ENCODE data around the gene CCDC81. TPM values are rescaled to one million over a fixed set of nuclear protein-coding genes. Genes with fewer than 3 reads are reported as not detected.

Gene CCDC81
- total RNA-seq, 1 experiment from 2014 or later: 0.49 TPM

DNA sequence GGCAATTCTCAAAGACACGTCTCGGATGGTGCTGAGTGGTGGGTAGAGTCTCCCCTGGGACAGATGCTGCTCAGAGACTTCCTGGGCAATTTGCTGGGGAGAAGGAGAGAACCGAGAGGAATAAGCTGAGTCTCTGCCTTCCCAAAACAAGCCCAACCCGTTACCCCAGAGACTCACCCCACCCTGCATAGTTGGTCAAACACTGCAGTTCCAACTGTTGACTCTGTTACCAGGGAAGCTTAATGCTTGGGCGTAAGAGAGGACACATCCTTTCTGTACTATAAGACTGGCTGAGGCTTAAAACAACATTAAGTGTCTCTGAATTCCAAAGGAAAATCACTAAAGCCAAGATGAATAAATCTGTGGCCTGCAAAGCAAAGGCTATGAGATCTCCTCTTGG is 68.1 kb downstream of the CCDC81 start:
- no peak for TF ChIP-seq SIN3A (IDR thresholded peaks at IDR 0.05; ENCODE audit: borderline replicate concordance, insufficient read depth, low read depth, low read length)
- BruUV-seq (replicated peaks): no TSS peak
- Histone ChIP-seq H3K36me3 (ENCODE audit: control insufficient read depth, insufficient read depth, low read length) (no peaks in the 10 kb centered on the region), H3K27me3 (ENCODE audit: control insufficient read depth, insufficient read depth, low read length) (no peaks in the 10 kb centered on the region), H3K27ac (ENCODE audit: low read length) (no peak overlapping the region), H3K4me1 (ENCODE audit: control insufficient read depth, insufficient read depth, low read length) (no peaks in the 10 kb centered on the region), H3K4me3 (ENCODE audit: low read depth in 2 of 2, low read length in 2 of 2) (no peak overlapping the region), H3K9me3 (ENCODE audit: control insufficient read depth, insufficient read depth, low read depth, low read length) (no peaks in the 10 kb centered on the region)
- ChIA-PET CTCF (no interaction called here), POLR2A (no interaction called here)
- DNase-seq (ENCODE audit: low read depth, low spot score) (no peak), ATAC-seq (no peak)
- intact Hi-C loops (cut with micrococcal nuclease; ENCODE audit: unreplicated experiment) (no loop called here), in situ Hi-C loops (cut with HindIII; ENCODE audit: low pct_unique_long_range_greater_than_20kb, low sequenced_read_pairs) (no loop called here)

- H3K4me3 ChIP-seq (ENCODE audit: low read depth in 2 of 2, low read length in 2 of 2): no peak overlapping the region
These were observed 68.7 kb downstream of the CCDC81 start for GRCh38 chr11:86443415-86443814.

DNA sequence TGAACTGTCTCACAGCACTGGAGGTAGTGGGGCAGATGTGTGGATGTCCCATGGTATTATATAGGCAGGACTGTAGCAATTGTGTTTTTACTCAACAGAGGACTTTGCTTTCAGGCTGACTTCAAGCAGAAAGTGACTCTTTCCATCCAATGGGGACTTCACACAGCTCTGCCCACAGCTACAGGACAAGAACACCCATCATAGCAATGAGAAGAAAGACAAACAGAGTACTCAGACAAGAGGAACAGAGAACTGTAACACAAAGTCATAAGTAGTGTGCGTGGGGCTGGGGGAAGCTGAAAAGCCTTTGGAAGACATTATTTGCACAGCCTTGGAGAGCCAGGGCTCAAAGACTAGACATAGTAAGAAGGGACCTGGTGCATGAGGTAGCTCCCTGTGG is 70.3 kb downstream of the CCDC81 start:
- intact Hi-C loops (cut with micrococcal nuclease; ENCODE audit: unreplicated experiment) (no loop called here), in situ Hi-C loops (cut with HindIII; ENCODE audit: low pct_unique_long_range_greater_than_20kb, low sequenced_read_pairs) (no loop called here)
- H3K4me3 ChIP-seq (ENCODE audit: low read depth in 2 of 2, low read length in 2 of 2): no peak overlapping the region
- TF ChIP-seq POLR2AphosphoS5 (IDR thresholded peaks at IDR 0.05; ENCODE audit: low read depth, low read length) (no peak), TCF7L2 (IDR thresholded peaks at IDR 0.05; ENCODE audit: low read depth, low read length) (no peak), CTCF (IDR thresholded peaks at IDR 0.05) (no peak), SIN3A (IDR thresholded peaks at IDR 0.05; ENCODE audit: borderline replicate concordance, insufficient read depth, low read depth, low read length) (no peak)
- TF ChIP-seq, protein P1, sequence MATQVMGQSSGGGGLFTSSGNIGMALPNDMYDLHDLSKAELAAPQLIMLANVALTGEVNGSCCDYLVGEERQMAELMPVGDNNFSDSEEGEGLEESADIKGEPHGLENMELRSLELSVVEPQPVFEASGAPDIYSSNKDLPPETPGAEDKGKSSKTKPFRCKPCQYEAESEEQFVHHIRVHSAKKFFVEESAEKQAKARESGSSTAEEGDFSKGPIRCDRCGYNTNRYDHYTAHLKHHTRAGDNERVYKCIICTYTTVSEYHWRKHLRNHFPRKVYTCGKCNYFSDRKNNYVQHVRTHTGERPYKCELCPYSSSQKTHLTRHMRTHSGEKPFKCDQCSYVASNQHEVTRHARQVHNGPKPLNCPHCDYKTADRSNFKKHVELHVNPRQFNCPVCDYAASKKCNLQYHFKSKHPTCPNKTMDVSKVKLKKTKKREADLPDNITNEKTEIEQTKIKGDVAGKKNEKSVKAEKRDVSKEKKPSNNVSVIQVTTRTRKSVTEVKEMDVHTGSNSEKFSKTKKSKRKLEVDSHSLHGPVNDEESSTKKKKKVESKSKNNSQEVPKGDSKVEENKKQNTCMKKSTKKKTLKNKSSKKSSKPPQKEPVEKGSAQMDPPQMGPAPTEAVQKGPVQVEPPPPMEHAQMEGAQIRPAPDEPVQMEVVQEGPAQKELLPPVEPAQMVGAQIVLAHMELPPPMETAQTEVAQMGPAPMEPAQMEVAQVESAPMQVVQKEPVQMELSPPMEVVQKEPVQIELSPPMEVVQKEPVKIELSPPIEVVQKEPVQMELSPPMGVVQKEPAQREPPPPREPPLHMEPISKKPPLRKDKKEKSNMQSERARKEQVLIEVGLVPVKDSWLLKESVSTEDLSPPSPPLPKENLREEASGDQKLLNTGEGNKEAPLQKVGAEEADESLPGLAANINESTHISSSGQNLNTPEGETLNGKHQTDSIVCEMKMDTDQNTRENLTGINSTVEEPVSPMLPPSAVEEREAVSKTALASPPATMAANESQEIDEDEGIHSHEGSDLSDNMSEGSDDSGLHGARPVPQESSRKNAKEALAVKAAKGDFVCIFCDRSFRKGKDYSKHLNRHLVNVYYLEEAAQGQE (IDR thresholded peaks at IDR 0.05; ENCODE audit: insufficient read depth in 1 of 2, low read depth in 2 of 2, low read length in 1 of 2): no peak
- no peaks in the 10 kb centered on the region for H3K36me3 ChIP-seq (ENCODE audit: control insufficient read depth, insufficient read depth, low read length)
- no peaks in the 10 kb centered on the region for H3K27me3 ChIP-seq (ENCODE audit: control insufficient read depth, insufficient read depth, low read length)
- DNase-seq (ENCODE audit: low read depth, low spot score) (no peak), ATAC-seq (no peak)
- H3K9me3 ChIP-seq (ENCODE audit: control insufficient read depth, insufficient read depth, low read depth, low read length): no peaks in the 10 kb centered on the region
- ChIA-PET POLR2A (no interaction called here), CTCF (no interaction called here)
- no peak overlapping the region for H3K27ac ChIP-seq (ENCODE audit: low read length)
- H3K4me1 ChIP-seq (ENCODE audit: control insufficient read depth, insufficient read depth, low read length): no peaks in the 10 kb centered on the region
- no TSS peak for BruUV-seq (replicated peaks)

More at GRCh38 chr11:86443415-86443814, 68.7 kb downstream of the CCDC81 start:
- ChIA-PET POLR2A (no interaction called here), CTCF (no interaction called here)
- DNase-seq (ENCODE audit: low read depth, low spot score): no peak
- Histone ChIP-seq H3K36me3 (ENCODE audit: control insufficient read depth, insufficient read depth, low read length) (no peaks in the 10 kb centered on the region), H3K27ac (ENCODE audit: low read length) (no peak overlapping the region), H3K27me3 (ENCODE audit: control insufficient read depth, insufficient read depth, low read length) (no peaks in the 10 kb centered on the region), H3K4me1 (ENCODE audit: control insufficient read depth, insufficient read depth, low read length) (no peaks in the 10 kb centered on the region), H3K9me3 (ENCODE audit: control insufficient read depth, insufficient read depth, low read depth, low read length) (no peaks in the 10 kb centered on the region)
- ATAC-seq: no peak
- intact Hi-C loops (cut with micrococcal nuclease; ENCODE audit: unreplicated experiment) (no loop called here), in situ Hi-C loops (cut with HindIII; ENCODE audit: low pct_unique_long_range_greater_than_20kb, low sequenced_read_pairs) (no loop called here)
- no peak for TF ChIP-seq POLR2AphosphoS5 (IDR thresholded peaks at IDR 0.05; ENCODE audit: low read depth, low read length)
- no TSS peak for BruUV-seq (replicated peaks)
